Limb (tissue), 2 donors: ENCODE measurements around the gene BRD1.
A peak's percentile ranks its signal among the peaks of the same experiment; 100 is the strongest.
"Not testable (repeated sequence)": the region's sequence is repeated elsewhere in the genome, so short reads cannot be mapped to it uniquely, and the experiment has no call there.

Experiments used
- DNase-seq, 2 donors: peaks; one replicate each; pipeline ENCODE4 v3.0.0-alpha.2; 2016; ENCODE audit errors: extremely low spot score in 2 of 2

BRD1 gene

DNA sequence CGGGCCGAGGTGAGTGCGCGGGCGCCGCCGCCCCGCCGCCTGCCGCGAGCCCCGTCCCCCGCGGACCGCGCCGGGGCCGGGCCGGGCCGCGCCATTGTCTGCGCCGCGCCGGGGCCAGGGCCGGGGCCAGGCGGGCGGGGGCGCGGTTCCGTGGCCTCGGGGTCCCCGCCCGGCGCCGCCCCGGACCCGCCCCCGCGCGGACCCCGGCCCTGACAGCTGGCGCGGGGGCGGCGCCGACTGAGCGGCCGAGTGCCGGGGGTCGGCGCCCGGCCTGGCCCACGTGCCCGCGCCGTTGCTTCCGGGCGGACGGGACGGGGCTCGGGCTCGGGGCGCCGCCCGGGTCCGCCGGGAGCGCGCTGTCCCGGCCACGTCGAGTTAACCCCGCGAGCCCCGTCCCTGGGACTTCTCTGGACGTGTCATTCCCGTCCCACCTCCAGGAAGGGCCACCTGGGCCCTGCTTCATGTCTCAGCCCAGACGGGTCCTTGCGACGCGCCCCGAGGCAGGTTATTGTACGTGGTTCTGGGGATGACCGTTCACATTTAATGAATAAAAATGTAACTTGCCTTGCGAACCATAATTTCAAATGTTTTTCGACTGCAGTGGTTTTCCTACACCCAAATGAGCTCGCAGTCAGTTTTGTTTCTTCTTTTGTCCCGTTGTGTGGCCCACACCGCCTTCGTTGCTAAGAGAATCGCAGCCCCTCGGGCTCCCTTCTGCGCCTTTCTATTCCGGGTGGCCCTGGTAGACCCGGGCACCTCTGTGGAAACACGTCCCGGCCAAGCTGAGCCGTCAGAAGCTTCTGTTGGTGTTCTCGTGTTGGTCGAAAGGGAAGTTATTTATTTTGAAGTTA is 26.5 kb upstream of the BRD1 start:
- peak; percentile 3 to 60 for DNase-seq

DNA sequence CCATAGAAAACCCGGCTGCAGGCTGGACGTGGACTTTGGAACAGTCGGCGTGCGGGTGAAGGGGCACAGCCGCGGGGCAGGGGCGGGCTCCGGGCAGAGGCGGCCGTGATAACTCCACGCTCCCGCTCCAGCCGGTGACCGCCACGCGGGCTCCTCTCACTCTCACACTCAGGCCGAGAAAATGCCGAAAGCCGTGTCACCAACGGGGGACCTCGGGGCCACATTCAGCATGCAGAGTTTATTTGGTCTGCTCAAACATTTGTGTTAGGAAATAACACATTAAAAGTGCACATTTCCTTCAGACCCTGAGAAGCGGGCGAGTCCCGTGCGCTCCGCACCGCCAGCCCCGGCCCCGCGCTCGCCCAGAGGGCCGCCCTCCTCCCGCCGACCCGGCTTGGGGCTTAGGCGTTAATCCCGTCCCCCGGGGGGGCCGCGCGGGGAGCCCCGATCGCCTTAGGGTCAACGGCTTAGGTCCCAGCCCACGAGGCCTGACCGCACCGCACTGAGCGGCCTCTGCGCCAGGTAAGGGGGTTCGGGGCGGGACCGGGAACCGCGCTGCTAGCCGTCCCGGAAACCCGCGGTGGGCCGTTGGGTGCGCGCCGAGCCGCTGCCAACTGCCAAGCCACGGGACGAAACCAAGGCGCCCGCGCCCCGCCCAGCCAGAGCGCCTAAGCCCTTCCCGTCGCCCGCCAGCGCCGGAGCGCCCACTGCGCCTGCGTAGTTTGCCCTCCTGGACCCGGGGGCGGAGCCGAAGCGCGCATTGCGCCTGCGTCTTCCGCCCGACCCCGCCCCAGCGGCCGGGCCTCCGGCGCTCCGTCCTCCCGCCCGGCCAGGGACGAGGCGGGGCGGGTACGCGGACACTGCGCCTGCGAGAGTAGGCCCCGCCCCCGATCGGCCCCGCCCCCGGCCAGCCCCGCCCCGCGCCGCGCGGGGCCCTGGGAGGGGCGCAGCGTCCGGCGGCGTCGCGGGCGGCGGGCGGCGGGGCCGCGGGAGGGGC is 25.5 kb upstream of the BRD1 start, which contains the start of gene ZBED4:
TSS of gene ZBED4 (plus strand) at position 947 of the 997 bp plus-strand sequence. CDS start 29,819 bp downstream, outside the sequence.
- peak; percentile 97 to 98 for DNase-seq

DNA sequence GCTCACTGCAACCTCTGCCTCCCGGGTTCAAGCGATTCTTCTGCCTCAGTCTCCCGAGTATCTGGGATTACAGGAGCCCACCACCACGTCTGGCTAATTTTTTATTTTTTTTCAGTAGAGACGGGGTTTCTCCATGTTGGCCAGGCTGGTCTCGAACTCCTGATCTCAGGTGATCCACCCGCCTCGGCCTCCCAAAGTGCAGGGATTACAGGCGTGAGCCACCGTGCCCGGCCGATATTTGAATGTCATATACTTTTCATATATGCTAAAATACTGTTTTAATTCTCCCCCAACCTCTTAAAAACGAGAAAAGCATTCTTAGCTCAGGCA is 24.9 kb upstream of the BRD1 start:
- DNase-seq: not testable (repeated sequence)

DNA sequence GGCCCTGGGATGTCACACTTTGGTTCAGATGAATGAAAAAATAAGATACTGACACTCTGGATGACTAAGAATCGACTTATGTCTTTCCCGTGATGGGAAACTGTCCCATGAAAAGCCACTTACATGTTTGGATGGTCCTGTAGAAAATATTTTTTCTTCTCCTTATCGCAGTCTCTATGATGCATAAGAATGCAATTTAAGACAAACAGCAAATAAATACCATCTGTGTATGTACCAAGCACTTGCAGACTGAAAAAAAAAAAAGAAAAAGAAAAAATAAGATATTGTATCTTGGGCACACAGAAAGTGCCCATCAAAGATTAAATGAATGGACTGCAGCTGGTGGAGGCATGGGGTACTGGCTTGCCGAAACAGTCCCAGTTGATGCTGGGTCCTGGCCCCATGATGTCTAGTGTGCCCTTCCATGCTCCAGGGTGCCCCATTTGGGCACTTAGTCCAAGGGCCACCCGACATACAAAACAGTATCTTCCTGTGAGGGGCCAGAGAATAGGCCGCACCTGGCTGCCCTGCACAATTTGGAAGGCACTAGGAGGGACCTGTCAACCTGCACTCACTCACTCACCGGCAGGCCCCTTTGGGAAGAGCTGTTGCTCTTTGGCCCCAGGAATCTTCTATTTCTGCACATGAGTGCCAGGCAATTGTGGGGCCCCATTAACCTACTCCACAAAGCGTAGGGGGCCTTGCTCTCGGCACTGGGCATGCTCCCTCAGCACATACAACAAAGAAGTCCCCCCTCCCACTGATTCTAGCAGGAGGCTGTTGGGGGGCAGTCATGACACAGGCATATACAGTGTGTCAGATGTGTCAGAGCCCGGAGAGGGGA is 23.5 kb upstream of the BRD1 start:
- DNase-seq: no peak

DNA sequence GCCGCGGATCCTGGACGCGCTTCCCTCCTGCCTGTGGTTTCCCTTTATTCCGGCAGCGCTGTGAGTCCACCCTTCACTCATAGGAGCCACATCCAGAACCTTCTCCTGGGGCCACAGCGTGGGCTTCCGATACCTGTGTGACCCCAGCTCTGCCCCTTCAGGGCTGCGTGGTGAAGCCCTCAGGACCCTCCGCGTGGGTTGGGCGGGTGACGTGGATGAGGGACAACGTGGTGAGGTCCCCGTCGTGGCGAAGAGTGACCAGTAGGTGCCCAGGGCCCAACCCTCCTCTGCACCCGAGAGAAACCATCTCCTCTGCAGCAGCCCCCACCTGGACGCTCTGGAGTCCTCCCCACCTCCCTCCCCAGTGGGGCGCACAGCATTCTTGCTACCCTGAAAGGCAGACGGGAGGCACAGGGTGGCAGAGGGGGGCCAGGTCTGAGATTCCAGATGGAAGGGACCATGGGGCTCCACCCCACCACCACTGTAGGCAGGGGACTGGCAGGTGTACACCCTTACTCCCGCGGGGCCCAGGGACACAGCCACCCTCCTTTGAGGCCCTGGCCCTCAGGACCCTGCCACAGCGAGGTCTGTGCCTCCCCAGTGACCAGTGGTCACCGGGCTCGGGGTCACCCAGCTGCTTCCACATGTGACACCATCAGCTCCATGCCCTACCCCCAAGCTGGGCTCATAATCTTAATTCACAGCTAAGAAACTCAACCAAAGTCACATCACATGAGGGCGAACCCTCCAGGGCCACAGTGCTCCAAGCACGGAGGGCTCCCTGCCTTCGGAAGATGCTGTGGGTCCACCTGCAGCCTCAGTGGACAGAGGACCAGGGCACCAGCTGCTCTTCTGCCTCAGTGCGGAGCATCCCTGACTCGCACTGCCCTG is 22.6 kb upstream of the BRD1 start:
- DNase-seq: no peak

DNA sequence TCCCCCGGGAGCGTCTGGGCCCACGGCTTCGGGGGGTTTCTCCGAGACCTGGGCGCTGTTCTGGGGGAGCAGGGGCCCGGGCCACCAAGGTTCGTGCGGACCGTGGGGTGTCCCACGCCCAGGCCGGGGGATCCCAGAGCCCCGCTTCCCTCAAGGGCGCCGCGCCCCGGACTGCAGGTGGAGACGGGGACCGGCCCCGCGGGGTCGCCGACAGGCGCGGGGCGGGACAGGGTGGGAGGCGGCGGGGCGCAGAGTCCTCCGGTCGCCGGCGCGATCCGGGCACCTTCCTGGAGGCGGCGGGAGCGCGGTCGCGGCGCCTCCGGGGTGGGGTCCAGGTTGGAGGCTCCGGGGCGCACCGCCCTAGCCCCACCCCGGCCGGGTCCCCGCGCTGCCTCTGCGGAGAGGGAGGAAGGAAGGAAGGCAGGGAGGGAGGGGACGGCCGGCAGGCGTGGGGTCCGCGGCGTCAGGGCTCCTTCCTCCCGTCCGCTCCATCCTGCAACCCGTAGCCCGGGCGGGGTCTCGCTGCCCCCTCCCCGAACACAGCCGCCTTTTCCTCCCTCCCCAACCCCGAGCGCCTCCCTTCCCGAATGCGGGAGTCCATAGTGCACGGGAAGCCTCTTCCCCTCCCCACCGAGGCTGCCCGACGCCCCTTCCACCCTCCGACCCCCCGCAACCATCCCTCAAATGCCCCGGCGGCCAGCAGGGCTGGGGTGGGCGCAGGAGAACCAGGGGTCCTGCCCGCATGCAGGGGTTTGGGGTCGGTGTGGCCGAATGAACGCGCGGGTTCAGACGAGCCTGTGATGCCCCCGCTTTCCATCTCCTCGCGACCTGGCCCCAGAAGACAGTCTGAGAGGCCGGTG is 21.7 kb upstream of the BRD1 start:
- peak in 1 of 2 donors; percentile 36 for DNase-seq

DNA sequence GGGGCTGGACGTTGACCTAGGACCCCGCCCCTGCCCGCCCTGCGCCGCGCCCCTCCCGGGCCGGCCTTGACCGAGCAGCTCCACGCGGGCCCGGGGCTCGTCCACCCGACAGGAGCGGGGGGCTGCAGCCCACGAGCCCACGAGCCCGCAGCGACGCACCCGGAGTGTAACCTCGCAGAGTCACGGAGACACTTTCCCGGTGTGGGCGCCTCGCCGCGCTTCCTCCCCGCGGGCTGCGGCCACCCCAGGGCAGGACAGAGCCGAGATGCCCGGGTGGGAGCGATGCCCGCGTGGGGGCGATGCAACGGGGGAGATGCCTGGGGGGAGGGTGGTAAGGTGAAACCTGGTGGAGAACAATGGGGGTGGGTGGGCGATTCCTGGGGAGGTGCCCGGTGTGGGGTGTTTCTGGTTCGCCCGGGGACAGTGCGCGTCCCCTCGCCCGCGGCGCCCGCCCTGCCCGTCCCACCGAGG is 21.1 kb upstream of the BRD1 start:
- DNase-seq: peak in 1 of 2 donors; percentile 38

DNA sequence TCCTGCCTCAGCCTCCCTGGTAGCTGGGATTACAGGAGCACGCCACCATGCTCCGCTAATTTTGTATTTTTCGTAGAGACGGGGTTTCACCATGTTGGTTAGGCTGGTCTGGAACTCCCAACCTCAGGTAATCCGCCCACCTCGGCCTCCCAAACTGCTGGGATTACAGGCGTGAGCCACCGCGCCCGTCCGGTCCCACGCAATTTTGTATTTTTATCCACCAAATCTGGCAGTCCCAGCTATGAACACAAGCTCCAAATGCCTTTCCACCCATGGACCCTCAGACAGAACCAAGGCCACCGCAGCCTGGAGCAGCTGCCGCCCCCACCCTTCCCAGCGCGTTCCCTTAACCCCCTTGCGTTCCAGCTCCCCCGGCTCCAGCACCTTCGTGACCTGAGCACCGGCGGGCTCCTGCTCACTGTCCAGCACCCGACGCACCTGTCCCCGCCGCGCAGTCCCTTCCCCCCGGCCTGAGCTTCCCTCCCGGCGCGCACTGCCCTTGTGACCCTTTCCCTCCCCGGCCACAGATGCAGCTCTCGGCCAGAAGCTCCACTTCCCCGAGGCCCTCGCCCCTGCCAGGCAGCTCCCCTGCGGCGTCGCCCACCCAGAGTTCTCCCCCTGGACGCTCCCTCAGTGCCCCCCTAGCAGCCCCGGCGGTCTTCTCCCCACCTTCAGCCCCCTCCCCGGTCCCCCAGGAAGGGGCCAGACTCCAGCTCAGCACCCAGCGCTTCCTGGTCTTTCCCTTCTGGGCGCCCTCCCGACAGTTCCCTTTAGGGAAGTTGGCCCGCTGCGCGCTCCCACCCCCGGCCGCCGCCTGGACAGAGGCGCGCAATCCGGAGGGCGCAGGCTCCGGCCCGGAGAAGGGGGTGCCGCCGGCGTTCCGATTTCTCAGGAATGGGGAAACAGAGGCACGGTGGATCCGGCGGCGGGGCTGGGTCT is 20.3 kb upstream of the BRD1 start:
- DNase-seq: no peak

DNA sequence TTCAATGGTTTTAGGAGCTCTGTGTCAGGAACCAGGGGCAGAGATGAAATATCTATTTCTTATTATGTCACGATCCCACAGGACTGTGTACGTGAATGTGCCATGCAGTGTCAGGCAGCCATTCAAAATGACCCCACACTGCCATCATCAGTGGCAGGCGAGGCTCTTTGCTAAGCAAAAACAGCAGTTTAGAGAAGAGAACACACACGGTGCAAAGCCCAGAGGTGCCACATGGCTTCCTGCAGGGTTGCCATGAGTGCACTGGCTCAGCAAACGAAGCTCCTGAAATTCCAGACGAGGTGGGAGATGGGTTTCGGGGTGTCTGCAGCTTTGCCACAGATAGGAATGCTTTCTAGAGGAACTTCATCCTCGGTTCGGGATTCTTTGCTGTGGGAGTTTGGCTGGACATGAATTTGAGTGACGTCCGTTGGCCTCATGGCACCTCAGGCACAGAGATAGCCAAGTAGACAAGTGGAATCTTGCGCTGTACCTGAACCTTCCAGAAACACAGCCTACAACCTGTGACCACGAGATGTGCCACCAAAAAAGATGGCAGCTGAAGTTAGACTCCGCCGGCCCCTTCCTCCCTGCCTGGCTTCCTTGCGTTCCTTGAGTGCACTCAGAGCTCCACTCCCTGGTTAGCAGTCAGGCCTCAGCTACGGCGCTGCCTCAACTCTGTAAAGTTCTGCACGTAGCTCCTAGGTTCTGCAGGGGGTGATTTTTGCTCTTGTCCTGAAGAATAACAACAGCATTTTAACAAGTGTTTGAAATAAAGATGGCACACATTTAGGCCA is 18.2 kb upstream of the BRD1 start:
- DNase-seq: no peak

DNA sequence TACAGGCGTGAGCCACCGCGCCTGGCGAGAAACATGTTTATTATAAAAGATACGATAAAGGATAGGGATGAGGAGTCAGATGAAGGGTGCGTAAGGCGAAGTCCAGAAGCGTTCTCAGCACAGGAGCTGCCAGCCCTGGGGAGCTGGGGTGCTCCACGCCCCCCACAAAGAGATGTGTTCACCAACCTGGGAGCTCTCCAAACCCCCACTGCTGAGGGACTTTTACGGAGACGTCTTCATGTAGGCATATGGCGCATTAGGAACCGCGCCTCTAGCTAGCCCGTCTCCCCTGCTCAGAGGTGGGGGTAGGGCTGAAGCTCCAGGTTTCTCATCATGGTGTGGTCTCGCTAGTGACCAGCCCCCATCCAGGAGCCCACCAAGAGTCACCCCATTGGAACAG is 17.6 kb upstream of the BRD1 start:
- DNase-seq: no peak

DNA sequence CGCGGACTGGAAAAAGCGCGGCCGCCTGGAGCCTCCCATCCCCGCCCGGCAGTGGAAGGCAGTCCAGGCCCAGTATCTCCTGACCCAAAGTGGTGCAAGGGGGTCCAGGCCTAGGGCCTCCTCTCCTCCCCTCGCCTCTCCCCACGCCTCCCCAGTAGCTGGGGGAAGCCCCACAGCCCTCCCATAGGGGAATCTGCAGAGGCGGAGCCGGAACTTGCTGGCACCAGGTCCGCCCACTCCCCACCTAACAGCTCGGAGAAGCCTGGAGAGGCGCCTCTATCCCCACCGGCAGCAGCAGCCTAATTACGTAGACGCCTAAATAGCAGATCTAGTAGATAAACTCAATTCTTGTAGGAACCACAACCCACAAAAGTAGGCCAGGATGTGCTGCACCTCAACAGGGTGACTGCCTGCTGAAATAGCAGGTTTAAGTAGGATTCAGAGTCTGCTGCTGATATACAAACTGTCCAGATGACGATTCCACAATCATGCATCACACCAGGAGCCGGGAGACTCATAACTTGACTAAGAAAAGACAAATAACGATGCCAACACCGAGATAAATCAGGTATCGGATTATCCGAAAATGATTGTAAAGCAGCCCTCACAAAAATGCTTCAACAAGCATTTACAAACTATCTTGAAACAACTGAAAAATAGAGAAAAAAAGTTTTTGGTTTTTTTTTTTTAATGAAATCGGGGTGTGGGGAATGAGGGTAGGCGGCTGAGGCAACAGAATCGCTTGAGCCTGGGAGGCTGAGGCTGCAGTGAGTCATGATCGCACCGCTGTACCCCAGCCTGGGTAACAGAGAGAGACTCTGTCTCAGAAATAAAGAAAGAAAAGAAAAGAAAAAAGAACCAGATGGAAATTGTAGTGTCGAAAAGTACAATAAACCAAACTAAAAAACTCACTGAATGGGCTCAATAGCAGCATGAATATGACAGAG is 11.4 kb upstream of the BRD1 start:
- DNase-seq: no peak

DNA sequence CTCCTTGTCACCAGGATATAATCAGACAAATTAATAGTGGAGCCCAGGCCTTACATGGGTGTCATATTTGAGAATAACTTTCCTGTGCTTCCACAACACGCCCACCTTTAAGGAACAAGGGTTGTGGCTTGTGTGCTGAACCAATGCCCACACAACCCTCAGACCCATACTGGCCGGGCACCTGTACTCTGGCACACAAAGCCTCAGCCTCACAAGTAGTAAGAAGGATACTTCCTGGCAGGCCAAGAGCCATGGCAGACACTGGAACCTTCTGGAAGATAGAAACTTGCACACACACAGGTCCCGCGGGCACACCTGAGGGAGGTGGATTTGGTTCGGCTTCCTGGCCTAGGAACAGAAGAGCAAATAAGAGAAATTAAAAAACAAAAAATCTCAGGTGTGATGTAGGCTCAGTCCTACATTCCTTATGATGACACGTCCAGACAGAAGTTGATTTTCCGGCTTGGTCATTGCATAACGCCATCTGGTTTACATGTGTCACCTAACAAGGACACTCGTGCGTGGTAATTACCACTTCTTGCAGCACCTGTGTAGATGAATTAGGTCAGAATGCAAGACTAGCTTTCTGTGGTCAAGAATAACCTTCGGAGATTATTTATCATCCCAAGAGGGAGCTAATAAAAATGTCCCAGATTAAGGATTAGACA is 5.8 kb upstream of the BRD1 start:
- DNase-seq: no peak

DNA sequence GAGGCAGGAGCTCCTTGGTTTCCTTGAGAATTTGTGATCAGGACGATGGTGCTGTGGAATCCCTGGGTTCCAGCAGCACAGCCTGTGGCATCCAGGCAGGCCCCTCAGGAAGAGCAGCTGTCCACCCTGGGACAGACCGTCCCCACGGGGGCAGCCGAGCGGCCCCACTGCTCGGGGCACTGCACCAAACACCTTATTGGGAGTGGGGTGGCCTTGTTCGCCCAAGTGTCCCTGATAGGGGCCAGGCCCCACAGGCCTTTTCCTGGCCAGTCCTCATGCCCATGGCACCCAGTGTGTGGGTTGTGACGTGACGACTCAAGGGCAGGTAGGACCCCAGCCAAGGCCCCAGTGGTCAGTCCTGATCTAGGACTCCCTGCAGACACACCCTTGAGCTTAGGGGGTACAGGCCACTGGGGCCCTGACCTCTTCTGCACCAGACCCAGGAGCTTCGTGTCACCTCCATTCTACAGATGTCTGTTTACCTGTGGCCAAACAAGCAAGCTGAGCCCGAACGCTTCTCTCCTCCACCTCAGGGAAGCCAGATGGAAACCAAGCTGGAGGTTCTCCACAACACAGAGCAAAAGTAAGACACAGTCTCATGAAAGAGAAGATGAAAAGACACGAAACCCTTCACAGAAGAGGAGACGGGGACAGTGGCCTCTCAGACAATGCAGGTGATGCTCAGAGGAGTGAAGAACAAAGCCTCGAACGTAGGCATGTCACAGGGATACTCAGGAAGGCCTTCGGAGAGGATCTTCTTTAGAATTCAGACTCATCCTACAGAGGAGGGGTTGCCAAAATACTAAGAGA is 1.6 kb upstream of the BRD1 start:
- no peak for DNase-seq

DNA sequence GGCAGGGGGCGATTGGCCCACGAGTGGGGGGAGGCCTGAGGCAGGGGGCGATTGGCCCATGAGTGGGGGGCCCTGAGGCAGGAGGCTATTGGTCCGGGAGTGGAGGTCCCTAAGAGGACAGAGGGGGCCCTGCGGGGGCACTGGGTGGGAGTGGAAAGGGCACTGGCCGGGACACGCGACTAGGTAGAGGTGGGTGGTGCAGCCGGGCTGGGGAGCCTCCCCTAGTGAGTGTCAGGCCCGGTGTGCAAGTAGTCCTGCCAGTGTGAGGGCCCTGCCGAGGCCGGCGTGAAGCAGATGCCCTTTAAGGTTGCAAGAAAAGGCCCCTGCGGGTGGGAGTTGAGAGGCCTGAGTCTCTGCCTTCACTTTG is 909 bp upstream of the BRD1 start:
- no peak for DNase-seq
